Measurements from ENCODE around the gene ACVR1B.
A peak's percentile ranks its signal among the peaks of the same experiment; 100 is the strongest.

The ACVR1B gene

DNA sequence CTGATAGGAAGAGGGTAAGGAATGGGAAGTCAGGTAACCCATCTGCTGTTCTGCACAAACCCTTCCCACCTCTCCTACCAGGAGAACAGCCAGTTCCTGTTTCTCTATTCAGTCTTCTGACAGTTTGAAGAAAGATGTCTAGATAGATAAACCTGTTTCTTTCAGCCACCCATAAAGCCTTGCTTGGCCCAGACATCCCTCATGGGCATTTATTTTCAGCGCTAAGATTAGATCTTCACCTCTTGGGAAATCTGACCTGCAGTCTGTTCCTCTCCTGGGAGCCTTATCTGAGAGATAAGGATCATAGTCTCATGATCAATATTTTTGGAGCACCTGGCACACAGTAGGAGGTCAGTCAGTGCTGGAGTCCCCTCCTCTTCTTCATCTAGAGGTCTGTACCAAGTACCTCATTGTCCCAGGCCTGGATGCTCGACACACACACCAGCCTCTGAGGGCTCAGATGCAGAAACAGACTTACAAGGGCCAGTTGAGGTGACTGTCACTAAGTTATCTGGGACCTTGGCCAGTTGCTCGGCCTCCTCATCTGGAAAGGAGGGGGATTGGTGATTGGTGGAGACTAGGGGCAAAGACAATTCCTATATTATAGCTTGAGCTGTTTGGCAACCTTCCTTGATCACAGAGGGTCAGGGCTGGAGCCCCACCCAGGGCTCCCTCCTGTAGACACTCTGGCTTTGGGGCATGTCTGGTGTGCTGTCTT lies 26.0 kb upstream of the ACVR1B start:
- TF ChIP-seq, protein P1, sequence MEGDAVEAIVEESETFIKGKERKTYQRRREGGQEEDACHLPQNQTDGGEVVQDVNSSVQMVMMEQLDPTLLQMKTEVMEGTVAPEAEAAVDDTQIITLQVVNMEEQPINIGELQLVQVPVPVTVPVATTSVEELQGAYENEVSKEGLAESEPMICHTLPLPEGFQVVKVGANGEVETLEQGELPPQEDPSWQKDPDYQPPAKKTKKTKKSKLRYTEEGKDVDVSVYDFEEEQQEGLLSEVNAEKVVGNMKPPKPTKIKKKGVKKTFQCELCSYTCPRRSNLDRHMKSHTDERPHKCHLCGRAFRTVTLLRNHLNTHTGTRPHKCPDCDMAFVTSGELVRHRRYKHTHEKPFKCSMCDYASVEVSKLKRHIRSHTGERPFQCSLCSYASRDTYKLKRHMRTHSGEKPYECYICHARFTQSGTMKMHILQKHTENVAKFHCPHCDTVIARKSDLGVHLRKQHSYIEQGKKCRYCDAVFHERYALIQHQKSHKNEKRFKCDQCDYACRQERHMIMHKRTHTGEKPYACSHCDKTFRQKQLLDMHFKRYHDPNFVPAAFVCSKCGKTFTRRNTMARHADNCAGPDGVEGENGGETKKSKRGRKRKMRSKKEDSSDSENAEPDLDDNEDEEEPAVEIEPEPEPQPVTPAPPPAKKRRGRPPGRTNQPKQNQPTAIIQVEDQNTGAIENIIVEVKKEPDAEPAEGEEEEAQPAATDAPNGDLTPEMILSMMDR (IDR thresholded peaks at IDR 0.05; ENCODE audit: low read depth, low read length, missing control alignments), result no peak
- no peak for DNase-seq (ENCODE audit: extremely low read depth, low read depth)

DNA sequence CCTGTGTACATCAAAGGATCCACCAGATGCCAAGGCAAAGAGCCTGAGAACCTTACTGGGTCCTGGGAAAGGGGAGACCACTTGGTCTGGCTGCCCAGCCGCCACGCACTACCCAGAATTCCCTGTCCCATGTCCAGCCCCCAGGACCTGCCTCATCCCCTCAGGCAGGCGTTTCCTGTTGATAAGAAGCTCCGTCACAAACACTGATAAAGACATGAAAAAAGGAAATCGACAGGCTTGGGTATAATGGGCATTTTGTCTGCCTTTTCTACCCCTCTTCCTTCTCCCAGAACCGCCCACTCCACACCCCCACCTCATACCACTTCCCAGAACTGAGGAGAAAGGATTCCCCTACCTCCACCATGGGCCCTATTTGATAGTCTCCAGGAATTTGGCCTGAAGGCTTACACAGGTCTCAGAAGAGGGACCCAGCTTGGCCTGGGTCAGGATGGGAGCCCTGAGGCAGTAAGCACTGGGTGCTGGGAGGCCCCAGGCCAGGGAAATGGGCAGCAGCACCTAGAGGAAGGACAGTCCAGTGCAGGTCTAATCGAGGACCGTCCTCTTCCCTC lies 25.4 kb upstream of the ACVR1B start:
- no peak overlapping the region for H3K4me3 ChIP-seq (replicated peaks; ENCODE audit: low read depth, low read length)
- TF ChIP-seq, protein P1 (IDR thresholded peaks at IDR 0.05; ENCODE audit: low read depth, low read length, missing control alignments), result no peak
- no peak for DNase-seq (ENCODE audit: extremely low read depth, low read depth)

More for the DNA sequence above, 26.0 kb upstream of the ACVR1B start:
- no peak overlapping the region for H3K4me3 ChIP-seq (replicated peaks; ENCODE audit: low read depth, low read length)

DNA sequence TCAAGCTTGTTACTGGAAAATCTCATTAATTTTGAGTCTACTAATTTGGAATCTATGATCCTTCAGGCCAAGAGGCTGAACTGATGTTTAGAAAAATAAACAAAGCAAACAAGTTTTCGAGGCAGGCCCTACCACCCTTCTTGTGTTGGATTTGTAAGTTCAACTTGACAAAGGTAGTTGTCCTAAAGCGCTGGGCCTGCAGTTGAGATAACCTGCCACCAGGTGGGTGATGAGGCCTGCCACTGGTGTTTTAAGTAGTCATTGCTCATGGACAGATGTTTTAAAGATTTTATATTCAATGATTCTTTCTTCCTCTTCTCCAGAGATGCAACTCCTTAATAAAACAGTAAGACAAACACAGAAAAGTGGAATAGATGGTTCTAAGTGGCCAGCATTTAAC lies 24.8 kb upstream of the ACVR1B start:
- no peak overlapping the region for H3K4me3 ChIP-seq (replicated peaks; ENCODE audit: low read depth, low read length)
- TF ChIP-seq, protein P1 (IDR thresholded peaks at IDR 0.05; ENCODE audit: low read depth, low read length, missing control alignments), result peak; percentile 44
- DNase-seq (ENCODE audit: extremely low read depth, low read depth), result no peak

DNA sequence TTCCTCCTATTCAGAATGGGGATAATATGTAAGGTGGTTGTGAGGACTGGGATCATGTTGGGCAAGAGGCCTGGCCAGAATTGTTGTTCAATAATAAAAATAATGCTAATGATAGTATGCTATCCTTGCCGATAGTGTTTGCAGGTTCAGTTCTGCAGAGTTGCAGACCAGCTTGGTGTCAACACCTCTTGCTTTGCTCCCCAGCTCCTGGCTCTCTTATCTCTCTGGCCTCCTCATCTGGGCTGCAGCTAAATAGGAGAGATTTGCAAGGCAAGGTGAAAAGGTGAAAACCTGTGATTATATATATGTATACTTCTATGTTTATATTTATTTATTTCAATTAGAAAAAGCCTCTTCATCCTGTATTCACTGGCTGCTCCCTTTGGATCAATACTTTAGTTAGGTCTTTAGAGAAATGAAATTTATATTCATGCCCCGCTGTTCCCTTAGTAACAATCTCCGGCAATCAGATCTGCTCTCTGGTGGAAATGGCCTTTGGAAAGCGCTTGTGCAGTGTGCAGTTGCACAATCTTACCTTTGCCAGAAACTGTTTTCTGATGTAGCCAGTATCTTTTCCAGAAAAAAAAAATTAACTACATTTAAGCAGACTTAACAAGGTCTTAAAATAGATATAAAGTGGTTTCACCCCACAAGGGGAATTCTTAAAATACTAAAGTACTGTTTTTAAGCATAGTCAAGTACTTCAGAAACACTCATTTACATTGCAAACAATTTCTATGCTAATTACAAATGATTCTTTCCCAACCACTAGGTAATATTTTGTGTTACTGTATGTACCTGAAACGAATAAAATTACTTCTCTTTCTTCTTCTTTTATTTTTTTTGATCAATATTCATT lies 19.1 kb upstream of the ACVR1B start:
- H3K4me3 ChIP-seq (replicated peaks; ENCODE audit: low read depth, low read length), result no peak overlapping the region
- no peak for DNase-seq (ENCODE audit: extremely low read depth, low read depth)
- TF ChIP-seq, protein P1 (IDR thresholded peaks at IDR 0.05; ENCODE audit: low read depth, low read length, missing control alignments), result no peak

DNA sequence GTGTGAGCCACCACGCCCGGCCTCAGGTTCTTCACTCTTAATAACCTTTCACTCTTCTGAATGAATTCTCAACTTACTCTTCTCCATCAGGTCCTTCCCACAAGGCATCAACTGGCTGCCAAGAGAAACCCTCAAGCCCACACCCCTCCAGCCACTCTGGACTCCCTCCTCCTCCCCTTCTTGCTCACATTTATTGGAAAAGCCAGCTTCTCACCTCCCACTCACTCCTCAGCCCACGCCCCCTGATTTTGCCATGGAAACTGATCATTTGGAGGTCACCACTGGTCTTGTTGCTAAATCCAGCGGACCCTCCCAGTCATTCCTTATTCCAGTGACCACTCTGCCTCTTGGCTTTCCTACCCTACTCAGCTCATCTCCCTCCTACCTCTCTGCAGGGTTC lies 17.4 kb upstream of the ACVR1B start:
- TF ChIP-seq, protein P1 (IDR thresholded peaks at IDR 0.05; ENCODE audit: low read depth, low read length, missing control alignments), result no peak
- no peak overlapping the region for H3K4me3 ChIP-seq (replicated peaks; ENCODE audit: low read depth, low read length)
- DNase-seq (ENCODE audit: extremely low read depth, low read depth), result no peak

DNA sequence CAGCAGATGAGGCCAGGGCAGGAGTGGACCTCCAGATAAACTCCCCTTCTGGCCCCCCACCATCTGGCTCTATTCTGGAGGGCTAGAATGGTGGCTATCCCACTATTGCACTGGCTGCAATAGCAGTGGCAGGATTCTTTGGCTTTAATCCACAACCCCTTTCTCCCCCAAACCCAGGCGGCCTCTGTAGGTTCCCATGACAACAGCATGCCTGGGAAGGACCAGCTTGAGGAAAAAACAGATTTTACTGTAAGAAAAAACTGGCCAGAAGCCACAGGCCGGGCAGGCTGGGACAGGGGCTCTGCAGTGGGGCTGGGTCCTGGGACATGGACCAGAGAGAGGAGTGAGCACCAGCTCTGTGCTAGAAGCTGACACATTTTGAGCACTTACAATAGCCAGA lies 13.6 kb upstream of the ACVR1B start:
- TF ChIP-seq, protein P1 (IDR thresholded peaks at IDR 0.05; ENCODE audit: low read depth, low read length, missing control alignments), result no peak
- no peak for DNase-seq (ENCODE audit: extremely low read depth, low read depth)
- H3K4me3 ChIP-seq (replicated peaks; ENCODE audit: low read depth, low read length), result no peak overlapping the region

Data from HFF-Myc (cell line).